Neural crest cell (in vitro differentiated cells): ENCODE results near the gene COX6A1. TPM values are rescaled to one million over a fixed set of nuclear protein-coding genes. Genes with fewer than 3 reads are reported as not detected.

Source experiments
- DNase-seq: peaks from one replicate; pipeline ENCODE4 v3.0.0; 2021; ENCODE audit warnings: low read depth, mixed read lengths, low spot score
- H3K27ac Mint-ChIP-seq: one replicate; pipeline ENCODE4 v1.8.0; 2021; ENCODE audit warnings: mild to moderate bottlenecking, mixed read lengths; ENCODE audit not compliant: unreplicated experiment
- H3K27me3 Mint-ChIP-seq: 2 replicates; pipeline ENCODE4 v1.8.0; 2021; ENCODE audit warnings: low read depth, mild to moderate bottlenecking, mixed read lengths
- H3K36me3 Mint-ChIP-seq: 2 replicates; pipeline ENCODE4 v1.8.0; 2021; ENCODE audit warnings: low read depth, mild to moderate bottlenecking, mixed read lengths
- H3K4me1 Mint-ChIP-seq: 2 replicates; pipeline ENCODE4 v1.8.0; 2021; ENCODE audit warnings: mixed read lengths
- H3K4me3 Mint-ChIP-seq: one replicate; pipeline ENCODE4 v1.8.0; 2021; ENCODE audit warnings: mild to moderate bottlenecking, mixed read lengths
- H3K9me3 Mint-ChIP-seq: 2 replicates; pipeline ENCODE4 v1.8.0; 2021; ENCODE audit warnings: mixed read lengths
- CTCF ChIP-seq: fragments of 200-600 bp; sonication (generic); conservative IDR thresholded peaks from 2 replicates; pipeline ENCODE4 v1.5.0; 2021; ENCODE audit warnings: antibody characterized with exemption, mild to moderate bottlenecking
- total RNA-seq: library from RNA; stranded (reverse); gene quantifications from 2 replicates; pipeline ENCODE4 v1.2.1, GENCODE V29; 2021

Gene COX6A1
- total RNA-seq, 1 donor from 2014 or later: 320 TPM

DNA sequence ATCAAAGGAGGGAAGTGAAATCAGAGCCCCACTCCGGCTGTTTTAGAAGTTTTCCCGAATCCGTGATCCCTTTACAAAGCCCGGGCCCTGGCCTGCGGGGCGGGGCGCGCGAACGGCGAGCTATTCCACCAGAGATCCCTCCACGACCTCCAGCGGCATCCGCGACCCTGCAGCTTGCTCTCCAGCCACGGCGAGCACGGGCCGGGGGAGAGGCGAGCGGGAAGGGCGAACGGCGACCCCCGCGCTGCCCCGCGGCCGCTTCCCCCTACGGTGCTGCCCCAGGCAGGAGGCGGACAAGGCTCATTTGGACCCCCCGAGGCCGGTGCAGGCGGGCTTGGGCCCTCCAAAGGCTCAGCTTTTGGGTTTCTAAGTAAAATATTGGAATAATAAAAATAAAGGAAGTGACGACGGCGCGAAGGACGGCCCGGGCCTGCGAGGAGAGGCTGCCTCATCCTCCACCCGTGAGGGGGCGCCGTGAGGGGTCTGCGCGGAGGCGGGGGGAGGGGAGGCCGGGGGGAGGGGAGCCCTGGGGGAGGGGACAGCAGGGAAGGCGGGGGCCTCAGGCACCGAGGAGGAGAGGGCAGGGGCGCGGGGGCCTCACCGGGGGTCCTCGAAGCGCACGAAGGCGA lies 31.0 kb downstream of the COX6A1 start:
- no peaks in the 10 kb centered on the region for H3K9me3 Mint-ChIP-seq
- peaks cover 4% of the 10 kb centered on the region for H3K27me3 Mint-ChIP-seq
- peaks cover 14% of the 10 kb centered on the region for H3K36me3 Mint-ChIP-seq
- H3K4me3 Mint-ChIP-seq: peak overlapping the region; percentile 99
- peaks cover 43% of the 10 kb centered on the region for H3K4me1 Mint-ChIP-seq
- no peak for TF ChIP-seq CTCF
- H3K27ac Mint-ChIP-seq: peak overlapping the region; percentile 81
- DNase-seq: peak; percentile 13

GRCh38 chr12:120469450-120470149 lies 31.7 kb downstream of the COX6A1 start, which contains the start of gene SRSF9:
Gene SRSF9, minus strand, starts transcription at chr12:120469748. Its CDS starts 139 bp downstream, at chr12:120469609.
- peak within 1 kb of the TSS; percentile 99 for H3K27ac Mint-ChIP-seq
- H3K4me3 Mint-ChIP-seq: peak within 1 kb of the TSS; percentile 99
- peaks cover 4% of the 10 kb centered on the region for H3K27me3 Mint-ChIP-seq
- TF ChIP-seq CTCF: peak; percentile 86
- H3K4me1 Mint-ChIP-seq: peaks cover 46% of the 10 kb centered on the region
- peak; percentile 95 for DNase-seq
- H3K36me3 Mint-ChIP-seq: peaks cover 10% of the 10 kb centered on the region
- no peaks in the 10 kb centered on the region for H3K9me3 Mint-ChIP-seq

DNA sequence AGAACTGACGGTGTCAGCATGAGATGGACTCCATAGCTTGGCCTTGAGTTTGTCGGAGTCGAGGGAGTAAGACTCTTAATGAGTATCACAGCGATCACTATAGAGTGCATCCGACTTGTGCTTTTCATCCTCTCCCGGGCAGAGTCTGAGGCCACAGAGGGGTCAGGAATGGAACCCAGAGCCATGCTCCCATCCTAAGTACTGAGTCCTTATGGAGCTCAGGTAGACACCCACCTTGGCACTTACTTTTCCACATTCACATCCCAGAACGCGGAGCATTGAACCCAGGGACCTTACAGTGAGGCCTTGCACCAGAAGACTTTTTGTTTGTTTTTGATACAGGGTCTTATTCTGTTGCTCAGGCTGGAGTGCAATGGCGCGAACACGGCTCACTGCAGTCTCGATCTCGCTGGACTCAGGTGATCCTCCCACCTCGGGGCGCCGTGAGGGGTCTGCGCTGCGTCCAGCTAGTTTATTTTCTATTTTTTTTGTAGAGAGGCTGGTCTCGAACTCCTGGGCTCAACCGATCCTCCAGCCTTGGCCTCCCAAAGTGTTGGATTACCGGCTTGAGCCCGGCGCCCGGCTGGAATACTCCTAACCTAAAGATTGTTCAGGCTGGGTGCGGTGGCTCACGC lies 32.4 kb downstream of the COX6A1 start:
- no peaks in the 10 kb centered on the region for H3K9me3 Mint-ChIP-seq
- peaks cover 4% of the 10 kb centered on the region for H3K27me3 Mint-ChIP-seq
- H3K36me3 Mint-ChIP-seq: peaks cover 7% of the 10 kb centered on the region
- peaks cover 50% of the 10 kb centered on the region for H3K4me1 Mint-ChIP-seq
- no peak for DNase-seq
- H3K4me3 Mint-ChIP-seq: peak overlapping the region; percentile 99
- peak overlapping the region; percentile 99 for H3K27ac Mint-ChIP-seq
- no peak for TF ChIP-seq CTCF

DNA sequence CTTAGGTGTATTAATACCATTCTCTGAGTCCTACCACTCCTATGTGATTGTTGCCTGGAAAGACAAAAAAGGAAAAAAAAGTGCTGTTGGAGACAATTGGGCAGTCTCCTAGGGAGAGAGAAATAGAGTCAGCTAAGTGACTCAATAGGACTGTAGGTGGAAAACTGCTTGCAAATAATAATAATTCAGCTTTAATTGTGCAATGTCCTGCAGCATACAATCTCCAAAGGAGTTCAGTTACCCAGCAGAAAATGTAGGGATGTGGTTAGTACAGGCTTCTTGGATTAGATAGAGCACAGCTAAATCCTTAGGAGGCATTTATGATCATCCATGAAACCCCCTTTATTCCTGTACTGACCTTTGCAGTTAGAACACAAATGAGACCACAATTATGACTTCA lies 34.6 kb downstream of the COX6A1 start:
- Mint-ChIP-seq H3K4me3 (peak overlapping the region; percentile 4), H3K27me3 (peaks cover 4% of the 10 kb centered on the region), H3K4me1 (peaks cover 43% of the 10 kb centered on the region), H3K36me3 (peaks cover under 1% of the 10 kb centered on the region), H3K27ac (no peak overlapping the region), H3K9me3 (no peaks in the 10 kb centered on the region)
- TF ChIP-seq CTCF: no peak
- no peak for DNase-seq

- H3K27ac Mint-ChIP-seq: no peak overlapping the region
- H3K36me3 Mint-ChIP-seq: no peaks in the 10 kb centered on the region
- peak overlapping the region; percentile 36 for H3K4me3 Mint-ChIP-seq
- peaks cover 33% of the 10 kb centered on the region for H3K4me1 Mint-ChIP-seq
- no peaks in the 10 kb centered on the region for H3K9me3 Mint-ChIP-seq
- TF ChIP-seq CTCF: no peak
- no peaks in the 10 kb centered on the region for H3K27me3 Mint-ChIP-seq
- DNase-seq: no peak
Observed at GRCh38 chr12:120473807-120474615, 36.1 kb downstream of the COX6A1 start.
